Lower leg skin (tissue), 3 donors: ENCODE data around the gene TMEM119.

Source experiments
- POLR2A ChIP-seq, 2 donors: fragments of 450-650 bp; IDR thresholded peaks; one replicate each; pipeline ENCODE4 v1.6.1; 2016 to 2017; ENCODE audit warnings: antibody characterized with exemption in 2 of 2, mild to moderate bottlenecking in 1 of 2, moderate library complexity in 1 of 2
- TF ChIP-seq, protein P1 (sequence below), 3 donors: fragments of 450-650 bp; IDR thresholded peaks; one replicate each; pipeline ENCODE4 v1.5.1; 2016; ENCODE audit warnings: antibody characterized with exemption in 3 of 3, mild to moderate bottlenecking in 3 of 3, moderate library complexity in 2 of 3

DNA sequence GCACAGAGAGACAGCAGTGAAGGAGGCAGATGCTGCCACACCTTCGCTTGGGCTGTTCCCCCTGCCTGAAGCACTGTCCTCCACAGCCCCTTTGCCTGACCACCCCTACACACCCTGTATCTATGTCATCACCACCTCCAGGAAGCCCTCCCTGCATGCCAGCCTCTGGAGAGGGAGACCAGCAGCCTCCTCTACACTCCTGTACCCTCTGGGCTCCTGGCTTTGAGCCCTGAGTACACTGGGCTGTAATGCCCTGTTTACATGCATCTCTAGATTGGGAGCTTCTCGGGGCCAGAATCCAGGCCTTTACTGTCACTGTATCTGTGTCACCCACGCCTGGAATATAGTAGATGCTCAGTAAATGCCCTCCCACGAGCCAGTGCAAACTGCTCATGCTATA is 5.9 kb upstream of the TMEM119 start:
- TF ChIP-seq, protein P1, sequence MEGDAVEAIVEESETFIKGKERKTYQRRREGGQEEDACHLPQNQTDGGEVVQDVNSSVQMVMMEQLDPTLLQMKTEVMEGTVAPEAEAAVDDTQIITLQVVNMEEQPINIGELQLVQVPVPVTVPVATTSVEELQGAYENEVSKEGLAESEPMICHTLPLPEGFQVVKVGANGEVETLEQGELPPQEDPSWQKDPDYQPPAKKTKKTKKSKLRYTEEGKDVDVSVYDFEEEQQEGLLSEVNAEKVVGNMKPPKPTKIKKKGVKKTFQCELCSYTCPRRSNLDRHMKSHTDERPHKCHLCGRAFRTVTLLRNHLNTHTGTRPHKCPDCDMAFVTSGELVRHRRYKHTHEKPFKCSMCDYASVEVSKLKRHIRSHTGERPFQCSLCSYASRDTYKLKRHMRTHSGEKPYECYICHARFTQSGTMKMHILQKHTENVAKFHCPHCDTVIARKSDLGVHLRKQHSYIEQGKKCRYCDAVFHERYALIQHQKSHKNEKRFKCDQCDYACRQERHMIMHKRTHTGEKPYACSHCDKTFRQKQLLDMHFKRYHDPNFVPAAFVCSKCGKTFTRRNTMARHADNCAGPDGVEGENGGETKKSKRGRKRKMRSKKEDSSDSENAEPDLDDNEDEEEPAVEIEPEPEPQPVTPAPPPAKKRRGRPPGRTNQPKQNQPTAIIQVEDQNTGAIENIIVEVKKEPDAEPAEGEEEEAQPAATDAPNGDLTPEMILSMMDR (IDR thresholded peaks at IDR 0.05) = no peak
- TF ChIP-seq POLR2A (IDR thresholded peaks at IDR 0.05) = no peak
